HL-60 (cell line): Measurements from ENCODE around the gene BMP2K.

Experiments used
- CTCF ChIP-seq: IDR thresholded peaks from one replicate; pipeline ENCODE4 v1.5.1; 2011; ENCODE audit warnings: low read length, control low read depth, inconsistent platforms; ENCODE audit not compliant: insufficient read depth
- POLR2AphosphoS5 ChIP-seq: IDR thresholded peaks from 2 replicates; pipeline ENCODE4 v1.6.1; 2012; ENCODE audit warnings: low read depth
- REST ChIP-seq: IDR thresholded peaks from 2 replicates; pipeline ENCODE4 v1.6.1; 2012; ENCODE audit warnings: low read depth; ENCODE audit not compliant: insufficient replicate concordance

GRCh38 chr4:78863254-78863869, 87.2 kb downstream of the BMP2K start:
- TF ChIP-seq CTCF (no peak), POLR2AphosphoS5 (no peak), REST (no peak)
